Panc1 (cell line): Measurements from ENCODE around the gene DUSP9. TPM values are rescaled to one million over a fixed set of nuclear protein-coding genes. Genes with fewer than 3 reads are reported as not detected.
A peak's percentile ranks its signal among the peaks of the same experiment; 100 is the strongest.

ENCODE experiments used
- ATAC-seq: fragments of 200-7000 bp; cut with Tn5 transposase; 2 replicates; pipeline ENCODE4 v1.9.1; 2020; ENCODE audit warnings: mild to moderate bottlenecking, moderate library complexity
- BruUV-seq: library from RNA; stranded (reverse); fragments of 400-500 nt; replicated peaks from 2 replicates; lab custom pipeline; 2021; lab: Mats Ljungman, UMichigan
- CTCF ChIA-PET: fragments of 300-600 bp; sonication (Branson Sonifier 250); formaldehyde crosslinking; loops from one replicate; lab custom pipeline; 2022; ENCODE audit warnings: antibody characterized with exemption; lab: Charles Lee
- POLR2A ChIA-PET: fragments of 300-600 bp; sonication (Branson Sonifier 250); formaldehyde crosslinking; loops from one replicate; lab custom pipeline; 2022; ENCODE audit warnings: antibody characterized with exemption; lab: Charles Lee
- DNase-seq: peaks from one replicate; pipeline ENCODE4 v3.0.0-alpha.2; 2010; ENCODE audit warnings: low read depth, low spot score
- H3K27ac ChIP-seq: 2 replicates; pipeline ENCODE4 v1.5.1; 2011; ENCODE audit warnings: mild to moderate bottlenecking, low read length, inconsistent platforms
- H3K27me3 ChIP-seq: fragments of 200-500 bp; sonication (Bioruptor generic); 2 replicates; pipeline ENCODE4 v1.6.0; 2014; ENCODE audit warnings: low read length, inconsistent platforms; ENCODE audit not compliant: control insufficient read depth, insufficient read depth
- H3K36me3 ChIP-seq: fragments of 200-500 bp; sonication (Bioruptor generic); 2 replicates; pipeline ENCODE4 v1.5.1; 2014; ENCODE audit warnings: inconsistent platforms, mild to moderate bottlenecking, low read length, moderate library complexity; ENCODE audit not compliant: control insufficient read depth, insufficient read depth
- H3K4me1 ChIP-seq: 2 replicates; pipeline ENCODE4 v1.5.1; 2011; ENCODE audit warnings: inconsistent platforms, mild to moderate bottlenecking, low read length, moderate library complexity; ENCODE audit not compliant: control insufficient read depth, insufficient read depth
- H3K4me3 ChIP-seq, 2 experiments: 2 replicates each; pipeline ENCODE4 v1.5.1; 2011 to 2012; ENCODE audit warnings: low read depth in 2 of 2, low read length in 2 of 2, mild to moderate bottlenecking in 2 of 2, inconsistent platforms in 1 of 2, moderate library complexity in 1 of 2
- H3K9me3 ChIP-seq: fragments of 200-500 bp; sonication (Bioruptor generic); 2 replicates; pipeline ENCODE4 v1.5.1; 2014; ENCODE audit warnings: low read depth, mild to moderate bottlenecking, inconsistent platforms, low read length, moderate library complexity; ENCODE audit not compliant: control insufficient read depth, insufficient read depth
- POLR2AphosphoS5 ChIP-seq: IDR thresholded peaks from 2 replicates; pipeline ENCODE4 v1.6.1; 2012; ENCODE audit warnings: mild to moderate bottlenecking, low read depth, low read length, moderate library complexity
- REST ChIP-seq, 2 experiments: IDR thresholded peaks; 2 replicates each; pipeline ENCODE4 v1.6.1; 2011 to 2012; ENCODE audit warnings: low read depth in 2 of 2, control low read depth in 1 of 2, low read length in 1 of 2, mild to moderate bottlenecking in 1 of 2, moderate library complexity in 1 of 2; ENCODE audit not compliant: insufficient read depth in 1 of 2
- SIN3A ChIP-seq: IDR thresholded peaks from 2 replicates; pipeline ENCODE4 v1.6.1; 2012; ENCODE audit warnings: low read depth, mild to moderate bottlenecking, low read length, moderate library complexity, borderline replicate concordance; ENCODE audit not compliant: insufficient read depth
- TCF7L2 ChIP-seq: IDR thresholded peaks from 2 replicates; pipeline ENCODE4 v1.6.1; 2011; ENCODE audit warnings: mild to moderate bottlenecking, low read depth, low read length, inconsistent platforms
- in situ Hi-C: cut with HindIII; loops from 2 replicates; pipeline ENCODE4 v1.10.0; 2016; ENCODE audit warnings: low sequenced_read_pairs, low pct_unique_long_range_greater_than_20kb
- intact Hi-C: fragments of 100-400 bp; cut with micrococcal nuclease; formaldehyde crosslinking; loops from one replicate; pipeline ENCODE4 v1.10.0; 2022; ENCODE audit not compliant: unreplicated experiment
- total RNA-seq: library from RNA; stranded (reverse); gene quantifications from one replicate; pipeline ENCODE4 v1.2.1, GENCODE V29; 2021; ENCODE audit not compliant: unreplicated experiment
- TF ChIP-seq, protein P1 (sequence below): fragments of 450-650 bp; IDR thresholded peaks from 2 replicates; pipeline ENCODE4 v1.5.1; 2017; ENCODE audit warnings: mild to moderate bottlenecking

Gene DUSP9
- total RNA-seq, 1 experiment from 2014 or later: 7.1 TPM

DNA sequence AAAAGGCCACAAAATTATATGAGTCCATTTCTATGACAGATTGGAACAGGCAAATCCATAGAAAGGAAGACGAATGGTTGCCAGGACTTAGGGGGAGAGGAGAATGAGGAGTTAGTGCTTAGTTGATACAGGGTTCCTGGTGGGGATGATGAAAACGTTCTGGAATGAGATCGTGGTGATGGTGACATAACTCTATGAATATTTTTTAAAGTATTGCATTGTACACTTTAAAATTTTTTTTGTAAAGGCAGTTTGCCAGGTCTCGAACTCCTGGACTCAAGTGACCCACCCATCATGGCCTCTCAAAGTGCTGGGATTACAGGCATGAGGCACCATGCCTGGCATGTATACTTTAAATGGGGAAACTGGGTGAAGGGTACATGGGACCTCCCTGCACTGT, 38.2 kb upstream of the DUSP9 start:
- intact Hi-C loops: no loop called here

GRCh38 chrX:153609917-153610835, 36.8 kb upstream of the DUSP9 start:
- TF ChIP-seq, protein P1, sequence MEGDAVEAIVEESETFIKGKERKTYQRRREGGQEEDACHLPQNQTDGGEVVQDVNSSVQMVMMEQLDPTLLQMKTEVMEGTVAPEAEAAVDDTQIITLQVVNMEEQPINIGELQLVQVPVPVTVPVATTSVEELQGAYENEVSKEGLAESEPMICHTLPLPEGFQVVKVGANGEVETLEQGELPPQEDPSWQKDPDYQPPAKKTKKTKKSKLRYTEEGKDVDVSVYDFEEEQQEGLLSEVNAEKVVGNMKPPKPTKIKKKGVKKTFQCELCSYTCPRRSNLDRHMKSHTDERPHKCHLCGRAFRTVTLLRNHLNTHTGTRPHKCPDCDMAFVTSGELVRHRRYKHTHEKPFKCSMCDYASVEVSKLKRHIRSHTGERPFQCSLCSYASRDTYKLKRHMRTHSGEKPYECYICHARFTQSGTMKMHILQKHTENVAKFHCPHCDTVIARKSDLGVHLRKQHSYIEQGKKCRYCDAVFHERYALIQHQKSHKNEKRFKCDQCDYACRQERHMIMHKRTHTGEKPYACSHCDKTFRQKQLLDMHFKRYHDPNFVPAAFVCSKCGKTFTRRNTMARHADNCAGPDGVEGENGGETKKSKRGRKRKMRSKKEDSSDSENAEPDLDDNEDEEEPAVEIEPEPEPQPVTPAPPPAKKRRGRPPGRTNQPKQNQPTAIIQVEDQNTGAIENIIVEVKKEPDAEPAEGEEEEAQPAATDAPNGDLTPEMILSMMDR: peak; percentile 90
- TF ChIP-seq SIN3A (no peak), REST (IDR thresholded peaks at IDR 0.05; ENCODE audit: insufficient read depth in 1 of 2, low read depth in 2 of 2, low read length in 1 of 2) (0 out of 4 replicates have a peak, but pooled peaks of 1 of the 2 experiments have one; percentile 47)
- Histone ChIP-seq H3K36me3 (no peaks in the 10 kb centered on the region), H3K9me3 (no peaks in the 10 kb centered on the region), H3K27me3 (peaks cover 6% of the 10 kb centered on the region), H3K4me3 (peak overlapping the region; percentile 18 to 29), H3K4me1 (no peaks in the 10 kb centered on the region), H3K27ac (no peak overlapping the region)
- DNase-seq (no peak), ATAC-seq (peak; percentile 96)
- no TSS peak for BruUV-seq
- ChIA-PET CTCF (interaction anchor here (0.6 to 1.7 kb wide), 3 partner anchors 36 to 57 kb away, joined by 3 to 4 read pairs (median 3); no protein-coding TSS in a partner anchor), POLR2A (no interaction called here)
- in situ Hi-C loops (no loop called here), intact Hi-C loops (loop anchor here (5.0 kb wide), 1 partner anchor 57 kb away; no protein-coding TSS in a partner anchor)

More for the DNA sequence above, 38.2 kb upstream of the DUSP9 start:
- ChIA-PET POLR2A (no interaction called here), CTCF (interaction anchor here (0.7 to 1.7 kb wide), 5 partner anchors 15 to 80 kb away, joined by 3 to 8 read pairs (median 3); no protein-coding TSS in a partner anchor)
- Histone ChIP-seq H3K27me3 (no peaks in the 10 kb centered on the region; the same call in 1 of the 2 replicates), H3K4me1 (no peaks in the 10 kb centered on the region), H3K9me3 (no peaks in the 10 kb centered on the region), H3K4me3 (no peak overlapping the region), H3K27ac (no peak overlapping the region), H3K36me3 (no peaks in the 10 kb centered on the region)
- no TSS peak for BruUV-seq
- DNase-seq: no peak
- in situ Hi-C loops: no loop called here
- no peak for ATAC-seq
- TF ChIP-seq TCF7L2: no peak
- TF ChIP-seq REST (IDR thresholded peaks at IDR 0.05; ENCODE audit: insufficient read depth in 1 of 2, low read depth in 2 of 2, low read length in 1 of 2): no peak
- no peak for TF ChIP-seq POLR2AphosphoS5
- TF ChIP-seq, protein P1: no peak
- TF ChIP-seq SIN3A: no peak
